HG02610 (cell line): ENCODE measurements around the gene LYAR.
A peak's percentile ranks its signal among the peaks of the same experiment; 100 is the strongest.

Experiments
- ATAC-seq: cut with Tn5 transposase; IDR thresholded peaks from one replicate; pipeline ENCODE4 v1.9.1; 2021; ENCODE audit warnings: mild to moderate bottlenecking, moderate library complexity; ENCODE audit not compliant: unreplicated experiment

Gene LYAR

GRCh38 chr4:4317496-4318232 is 27.7 kb upstream of the LYAR start:
- no peak for ATAC-seq

GRCh38 chr4:4316150-4316495 is 26.2 kb upstream of the LYAR start:
- ATAC-seq: no peak

- no peak for ATAC-seq
These were observed 25.7 kb upstream of the LYAR start for GRCh38 chr4:4315461-4316149.

DNA sequence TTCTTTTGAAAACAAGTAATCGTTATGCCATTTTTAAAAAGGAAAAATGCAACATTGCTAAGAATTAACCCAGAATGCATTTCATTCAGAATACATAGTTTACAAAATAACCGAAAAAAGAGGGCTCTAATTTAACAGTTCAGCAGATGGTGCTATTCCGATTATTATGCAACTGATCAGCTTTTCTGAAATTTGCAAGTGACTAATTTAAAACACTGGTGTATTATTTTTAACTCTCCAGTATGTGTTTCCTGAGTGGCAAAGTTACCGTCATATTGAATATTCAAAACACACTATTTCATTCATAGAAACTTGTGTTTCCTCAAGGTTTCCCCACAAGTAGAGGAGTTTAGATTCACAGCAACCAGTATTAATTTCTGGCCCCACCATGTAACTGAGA is 21.2 kb upstream of the LYAR start:
- ATAC-seq: no peak

DNA sequence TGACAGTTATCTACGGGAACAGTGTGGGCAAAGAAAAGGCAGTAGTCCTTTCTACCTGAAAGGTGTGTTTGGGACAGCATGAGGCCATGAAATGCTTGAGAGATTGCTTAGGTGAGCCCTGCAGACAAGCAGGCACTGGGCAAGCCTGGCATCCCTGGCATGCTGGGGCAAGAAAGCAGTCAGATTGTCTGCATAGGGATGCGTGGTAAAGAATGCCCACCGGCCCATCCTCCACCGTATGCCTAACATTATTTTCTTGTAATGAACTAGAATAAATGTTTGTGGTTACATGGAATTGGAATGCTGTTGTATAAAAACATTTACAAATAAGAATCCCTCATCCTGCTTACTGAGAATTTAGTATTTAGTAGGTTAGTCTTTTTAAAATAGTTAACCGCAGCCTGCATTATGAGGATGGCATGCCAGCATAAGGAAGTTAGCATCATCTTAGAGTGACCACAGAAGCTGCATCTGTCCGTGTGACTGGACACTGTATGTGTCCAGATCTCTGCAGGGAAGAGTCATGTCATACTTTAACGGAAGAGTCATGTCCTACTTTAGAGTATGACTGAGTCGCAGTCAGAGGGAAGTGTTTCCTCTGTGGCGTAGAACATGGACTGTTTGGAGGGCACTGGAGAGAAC is 19.0 kb upstream of the LYAR start:
- no peak for ATAC-seq

DNA sequence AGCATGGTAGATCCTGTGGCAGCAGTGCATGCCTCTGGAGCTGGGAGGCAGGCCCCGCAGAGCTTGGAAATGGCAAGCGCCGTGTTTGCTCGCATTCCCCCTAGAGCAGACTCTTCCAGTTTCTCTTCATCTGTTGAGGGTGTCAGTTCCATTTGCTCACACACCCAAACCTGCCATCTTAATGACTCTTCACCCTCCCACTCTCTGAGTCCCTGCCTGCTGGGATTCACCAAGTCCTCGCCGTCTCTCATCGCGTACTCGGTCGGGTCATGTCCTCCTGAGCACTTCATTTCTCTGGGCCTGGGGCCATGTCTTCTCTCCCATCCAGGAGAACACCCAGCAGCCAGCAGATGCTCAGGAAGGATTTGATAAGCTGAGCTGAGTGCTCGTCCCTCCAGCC is 17.0 kb upstream of the LYAR start:
- no peak for ATAC-seq

GRCh38 chr4:4302416-4302815 is 12.5 kb upstream of the LYAR start:
- no peak for ATAC-seq

- ATAC-seq: no peak
These were observed 12.0 kb upstream of the LYAR start for GRCh38 chr4:4302001-4302400.

GRCh38 chr4:4299006-4299405 is 9.1 kb upstream of the LYAR start:
- no peak for ATAC-seq

- no peak for ATAC-seq
These were observed 6.4 kb upstream of the LYAR start for GRCh38 chr4:4296283-4296846.

GRCh38 chr4:4293279-4293678 is 3.3 kb upstream of the LYAR start:
- no peak for ATAC-seq

- ATAC-seq: peak; percentile 15
These were observed 385 bp downstream of the LYAR start for GRCh38 chr4:4289597-4289940.

DNA sequence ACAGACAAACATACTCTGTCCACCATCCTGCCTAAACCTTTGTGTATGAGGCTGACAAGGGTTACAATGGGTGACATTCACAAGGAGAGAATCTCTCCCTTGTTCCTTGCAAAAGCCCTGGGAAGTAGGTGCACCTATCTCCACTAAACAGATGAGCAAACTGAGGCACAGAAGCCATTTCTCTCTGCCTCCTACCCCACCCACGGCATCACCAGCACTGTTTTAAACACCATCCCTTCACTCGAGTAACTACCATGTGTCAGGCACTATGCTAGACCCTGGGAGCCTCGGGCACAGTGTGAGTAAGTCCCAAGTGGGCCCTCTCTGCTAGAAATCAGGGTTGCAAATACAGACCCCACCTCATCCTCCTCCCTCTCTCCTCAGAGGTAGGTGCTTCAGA is 899 bp downstream of the LYAR start:
- ATAC-seq: no peak

DNA sequence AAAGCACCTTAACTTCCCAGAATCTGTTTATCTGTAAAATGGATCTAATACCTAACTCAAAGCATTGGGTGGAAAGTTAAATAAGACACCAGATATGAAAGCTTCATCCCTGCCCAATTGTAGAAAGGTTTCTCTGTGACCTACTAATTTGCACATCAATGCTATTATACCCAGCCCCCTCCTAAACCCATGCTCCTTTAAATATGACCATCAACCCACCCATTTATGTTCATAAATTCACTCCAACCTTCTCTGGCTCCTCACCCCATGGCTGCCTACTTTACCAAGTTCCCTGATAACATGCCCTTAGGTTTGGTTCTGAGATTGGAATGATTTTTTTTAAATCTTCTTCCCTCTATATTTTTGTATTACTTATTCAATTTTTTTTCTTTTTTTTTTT is 1.9 kb downstream of the LYAR start:
- ATAC-seq: no peak

GRCh38 chr4:4284827-4285618 is 4.9 kb downstream of the LYAR start:
- no peak for ATAC-seq

DNA sequence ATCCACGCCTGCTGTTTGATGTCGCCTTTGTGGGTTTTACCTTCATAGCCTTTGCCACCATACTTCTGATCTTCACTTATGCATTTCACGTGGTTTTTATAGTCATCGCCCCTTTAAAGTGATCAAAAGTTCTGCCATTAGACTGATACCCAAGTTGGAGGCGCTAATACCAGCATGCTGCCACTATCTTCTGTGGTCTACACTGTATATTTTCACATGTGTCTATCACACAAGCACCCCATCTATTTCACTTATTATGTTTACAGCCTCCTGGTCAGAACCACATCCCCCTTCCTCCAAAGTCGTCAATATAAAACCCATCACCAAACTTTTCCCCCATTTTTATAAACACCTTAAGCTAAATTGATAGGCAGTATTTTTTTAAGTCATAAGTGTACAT is 8.2 kb downstream of the LYAR start:
- no peak for ATAC-seq

DNA sequence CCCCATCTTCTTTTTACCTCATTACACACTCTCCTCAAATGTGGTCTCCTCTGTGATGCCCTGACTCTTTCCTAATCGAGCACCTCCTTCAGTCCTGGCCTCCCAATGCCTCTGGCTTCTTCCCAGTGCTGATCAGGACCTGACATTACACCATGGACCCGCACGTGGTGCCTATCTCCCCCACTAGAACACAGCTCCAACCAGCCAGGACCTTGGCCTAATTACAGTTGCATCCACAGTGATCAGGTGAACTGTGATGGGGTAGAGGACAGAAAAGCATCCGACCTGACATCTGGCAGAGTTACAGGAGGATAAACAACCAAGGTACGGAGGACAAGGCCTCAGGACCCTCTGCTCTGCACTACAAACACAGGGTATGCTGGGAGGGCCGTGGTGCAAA is 12.4 kb downstream of the LYAR start:
- no peak for ATAC-seq

DNA sequence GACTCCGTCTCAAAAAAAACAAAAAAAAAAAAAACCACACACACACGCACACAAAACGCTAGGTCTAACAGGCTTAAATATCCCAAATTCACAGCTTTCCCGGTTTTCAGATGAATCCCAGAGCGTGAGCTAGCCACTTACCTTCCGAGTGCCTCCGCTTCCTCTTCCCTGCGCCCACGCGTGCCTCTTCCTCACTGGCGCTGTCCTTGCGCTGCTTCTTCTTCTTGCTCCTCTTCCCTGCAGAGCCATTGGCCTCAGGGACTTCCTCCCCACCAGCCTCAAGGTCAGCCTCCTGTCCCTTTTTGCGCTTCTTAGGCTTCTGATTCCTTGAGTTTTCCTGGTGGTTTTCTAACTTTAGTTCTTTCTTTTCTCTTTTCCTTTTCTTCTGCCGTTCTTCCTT is 15.7 kb downstream of the LYAR start:
- ATAC-seq: no peak

DNA sequence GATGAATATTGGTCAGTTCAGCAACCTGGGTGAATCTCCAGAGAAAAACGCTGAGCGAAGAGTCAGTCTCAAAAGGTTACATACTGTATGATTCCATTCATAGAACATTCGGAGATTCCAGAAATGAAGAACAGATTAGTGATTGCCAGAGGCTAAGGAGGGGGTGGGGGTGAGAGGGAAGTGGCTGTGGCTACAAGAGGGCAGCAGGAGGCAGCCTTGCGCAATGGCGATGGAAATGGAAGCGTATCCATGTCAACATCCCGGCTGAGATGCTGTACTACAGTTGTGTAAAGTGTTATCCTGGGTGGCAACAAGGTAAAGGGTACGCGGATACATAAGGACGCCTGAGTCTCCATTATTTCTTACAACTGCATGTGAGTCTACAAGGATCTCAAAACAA is 18.0 kb downstream of the LYAR start:
- no peak for ATAC-seq

GRCh38 chr4:4270529-4270928 is 19.4 kb downstream of the LYAR start:
- ATAC-seq: no peak

DNA sequence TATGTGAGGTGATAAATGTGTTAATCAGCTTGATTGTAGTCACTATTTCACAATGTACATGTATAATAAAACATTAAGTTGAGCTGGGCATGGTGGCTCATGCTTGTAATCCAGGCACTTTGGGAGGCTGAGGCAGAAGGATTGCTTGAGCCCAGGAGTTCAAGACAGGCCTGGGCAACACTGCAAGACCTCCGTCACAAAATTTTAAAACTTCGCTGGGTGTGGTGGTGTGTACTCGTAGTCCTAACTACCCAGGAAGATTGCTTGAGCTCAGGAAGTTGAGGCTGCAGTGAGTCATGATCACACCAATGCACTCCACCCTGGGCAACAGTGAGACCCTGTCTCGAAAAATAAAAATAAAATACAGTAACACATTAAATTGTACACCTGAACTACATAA is 20.1 kb downstream of the LYAR start:
- no peak for ATAC-seq
